ENCODE measurements around the gene SLC24A4.

The SLC24A4 gene

GRCh38 chr14:92542766-92543554, 220.0 kb downstream of the SLC24A4 start:
- no peak for DNase-seq (ENCODE audit: low read depth, low spot score)

GRCh38 chr14:92544051-92544720, 221.2 kb downstream of the SLC24A4 start:
- DNase-seq (ENCODE audit: low read depth, low spot score) = no peak

DNA sequence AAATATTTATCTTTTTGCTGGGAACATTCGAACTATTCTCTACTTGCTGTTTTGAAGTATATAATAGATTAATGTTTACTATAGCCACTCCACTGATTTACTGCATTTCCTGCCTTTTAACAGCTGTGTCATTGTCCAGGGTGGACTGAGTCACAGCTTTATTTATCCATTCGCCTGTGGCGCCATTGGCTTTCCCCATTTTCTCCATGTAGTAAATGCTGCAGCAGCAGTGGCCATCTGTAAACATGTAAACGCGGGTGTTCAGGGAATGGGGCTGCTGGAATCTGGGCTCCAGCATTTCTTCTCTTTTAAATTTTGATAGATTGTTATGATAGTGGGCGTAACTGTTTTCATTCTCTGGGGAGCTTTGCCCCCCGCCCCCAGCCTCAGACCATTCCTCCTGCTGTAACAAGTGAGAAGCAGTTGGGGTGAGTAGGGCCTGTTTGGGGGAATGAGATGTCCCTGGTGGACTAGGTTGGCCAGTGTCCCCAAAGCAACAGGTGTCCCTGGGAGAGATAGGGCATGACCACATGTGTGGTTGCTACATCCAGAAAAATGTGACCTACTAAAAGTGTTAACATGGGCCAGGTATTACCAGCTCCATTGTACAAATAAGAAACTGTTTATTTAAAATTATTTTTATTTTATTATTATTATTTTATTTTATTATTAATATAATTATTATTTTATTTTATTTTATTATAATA, 223.5 kb downstream of the SLC24A4 start:
- no peak for DNase-seq (ENCODE audit: low read depth, low spot score)

DNA sequence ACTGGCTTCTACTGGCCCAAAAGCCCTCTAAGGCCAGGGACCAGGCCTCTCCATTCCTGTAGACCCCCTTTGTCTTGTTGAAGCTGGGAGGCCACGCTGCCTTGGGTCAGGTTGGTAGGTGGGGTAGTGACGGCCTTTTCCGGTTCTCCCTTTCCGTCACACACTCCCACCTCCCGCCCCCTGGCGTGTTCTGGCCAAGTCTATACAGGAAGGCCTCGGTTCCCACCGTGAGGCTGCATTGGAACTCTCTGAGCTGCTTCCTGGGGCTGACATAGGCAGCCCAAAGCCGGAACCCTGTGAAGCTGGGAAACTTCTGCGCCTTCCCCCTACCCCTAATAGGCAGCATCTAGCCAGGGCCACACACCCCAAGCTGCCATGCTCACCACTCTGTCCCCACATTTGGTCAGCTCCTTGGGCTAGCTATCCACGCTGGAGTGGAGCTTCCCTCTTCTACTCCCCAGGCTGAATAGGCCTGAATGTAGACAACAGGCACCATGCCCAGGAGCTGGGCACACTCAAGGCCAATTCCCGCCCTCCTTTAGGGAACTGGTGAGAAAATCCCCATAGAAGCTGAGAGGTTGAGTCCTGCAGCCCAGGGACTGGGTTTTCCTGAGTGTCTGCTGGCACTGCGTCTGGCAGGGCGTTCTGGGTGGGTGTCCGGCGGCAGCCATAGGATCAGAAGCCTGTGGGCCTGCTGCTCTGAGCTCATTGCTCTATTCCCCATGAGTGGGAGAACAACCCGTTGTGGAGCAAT, 226.3 kb downstream of the SLC24A4 start:
- DNase-seq (ENCODE audit: low read depth, low spot score) = no peak

GRCh38 chr14:92549859-92550230, 226.9 kb downstream of the SLC24A4 start:
- DNase-seq (ENCODE audit: low read depth, low spot score) = no peak

Measured in brain pericyte (primary cell).